Hindlimb muscle (tissue), 1 donor: ENCODE data around the gene ALDH3B1. TPM values are rescaled to one million over a fixed set of nuclear protein-coding genes. Genes with fewer than 3 reads are reported as not detected.
"Not testable (repeated sequence)": the region's sequence is repeated elsewhere in the genome, so short reads cannot be mapped to it uniquely, and the experiment has no call there.

Experiments used
- DNase-seq: peaks from one replicate; pipeline ENCODE4 v3.0.0-alpha.2; 2013
- polyA plus RNA-seq: library from polyadenylated mRNA; unstranded; fragments of 120-200 nt; gene quantifications from one replicate; pipeline ENCODE4 v1.2.1, GENCODE V29; 2013; ENCODE audit not compliant: insufficient read length

Gene ALDH3B1, protein sequence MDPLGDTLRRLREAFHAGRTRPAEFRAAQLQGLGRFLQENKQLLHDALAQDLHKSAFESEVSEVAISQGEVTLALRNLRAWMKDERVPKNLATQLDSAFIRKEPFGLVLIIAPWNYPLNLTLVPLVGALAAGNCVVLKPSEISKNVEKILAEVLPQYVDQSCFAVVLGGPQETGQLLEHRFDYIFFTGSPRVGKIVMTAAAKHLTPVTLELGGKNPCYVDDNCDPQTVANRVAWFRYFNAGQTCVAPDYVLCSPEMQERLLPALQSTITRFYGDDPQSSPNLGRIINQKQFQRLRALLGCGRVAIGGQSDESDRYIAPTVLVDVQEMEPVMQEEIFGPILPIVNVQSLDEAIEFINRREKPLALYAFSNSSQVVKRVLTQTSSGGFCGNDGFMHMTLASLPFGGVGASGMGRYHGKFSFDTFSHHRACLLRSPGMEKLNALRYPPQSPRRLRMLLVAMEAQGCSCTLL
- 17.0 TPM for polyA plus RNA-seq

DNA sequence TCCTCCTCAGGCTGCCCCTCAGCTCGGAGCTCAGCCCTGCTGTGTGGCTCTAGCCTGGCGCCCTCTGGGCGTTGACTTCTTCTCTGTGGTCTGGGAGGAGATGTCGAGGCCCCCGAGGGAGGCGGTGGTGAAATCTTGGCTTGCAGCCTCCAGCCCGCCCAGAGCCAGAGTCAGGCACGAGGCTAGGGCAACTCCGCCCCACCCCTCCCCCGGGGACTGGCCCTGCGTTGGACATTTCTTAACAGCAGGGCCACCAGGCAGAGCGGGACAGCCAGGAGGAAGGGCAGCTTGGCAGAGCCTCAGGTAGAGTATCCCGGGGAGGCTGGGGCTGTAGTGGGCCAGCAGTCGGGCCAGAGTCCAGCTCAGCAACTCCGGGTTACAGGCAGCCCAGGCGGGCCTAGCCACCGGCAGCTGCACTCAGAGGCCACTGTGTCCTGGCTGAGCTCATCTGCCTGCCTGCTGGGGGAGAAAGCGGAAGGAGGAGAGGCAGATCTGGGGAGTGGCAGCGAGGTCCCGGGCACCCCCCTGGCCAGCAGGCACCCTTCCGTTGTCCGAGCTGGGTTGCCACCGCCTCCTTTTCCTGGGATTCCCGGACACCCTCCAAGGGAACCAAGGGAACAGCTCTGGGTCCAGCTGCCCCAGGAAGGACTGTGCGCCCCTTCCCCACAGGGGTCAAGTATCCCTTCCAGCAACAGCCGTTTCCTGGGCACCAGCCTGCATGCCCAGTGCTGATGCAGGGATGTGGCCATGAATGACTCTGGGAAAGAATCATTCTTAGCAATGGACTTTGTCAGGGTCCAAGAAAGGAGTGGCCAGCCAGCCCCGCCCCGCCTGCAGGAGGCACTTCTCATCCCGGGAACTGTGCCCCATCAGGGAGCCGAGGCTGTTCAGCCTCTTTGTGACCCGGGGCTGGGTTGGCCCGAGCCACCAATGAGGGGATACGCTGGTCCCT is at the start of gene ALDH3B1:
ALDH3B1 (plus strand) TSS at position 238 of the 952 bp plus-strand sequence. CDS start 4,971 bp downstream, outside the sequence.
- DNase-seq: no peak

- not testable (repeated sequence) for DNase-seq
These were observed 46.9 kb upstream of the ALDH3B1 start for GRCh38 chr11:67963217-67963616.

GRCh38 chr11:67963879-67964278 is 46.2 kb upstream of the ALDH3B1 start:
- not testable (repeated sequence) for DNase-seq

GRCh38 chr11:67964746-67965145 is 45.4 kb upstream of the ALDH3B1 start:
- DNase-seq: not testable (repeated sequence)

DNA sequence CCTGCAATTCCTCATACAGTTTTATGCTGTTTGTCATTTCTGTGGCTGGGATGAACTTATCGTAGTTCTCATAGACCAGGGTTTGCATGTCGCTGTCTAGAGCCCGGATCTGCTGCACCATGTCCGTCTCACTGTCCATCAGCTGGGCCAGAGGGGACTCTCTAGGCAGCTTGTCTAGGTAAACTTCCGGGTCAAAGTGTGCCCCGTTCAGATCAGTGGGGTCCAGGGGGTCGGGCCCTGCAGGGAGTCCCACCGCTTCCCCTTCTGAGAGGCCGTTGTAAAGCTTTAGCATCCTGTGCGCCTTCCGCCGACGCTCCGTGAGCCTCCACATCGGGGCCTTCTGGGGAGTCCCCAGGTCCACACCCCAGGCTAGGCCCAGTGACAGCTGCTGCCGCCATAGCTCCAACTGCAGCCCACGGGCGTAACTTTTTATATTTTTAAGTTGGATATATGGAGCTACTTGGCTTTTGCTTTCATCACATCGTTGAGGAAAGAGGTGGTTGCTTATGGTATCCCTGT is 44.2 kb upstream of the ALDH3B1 start:
- not testable (repeated sequence) for DNase-seq

GRCh38 chr11:67974746-67975145 is 35.4 kb upstream of the ALDH3B1 start:
- DNase-seq: not testable (repeated sequence)

DNA sequence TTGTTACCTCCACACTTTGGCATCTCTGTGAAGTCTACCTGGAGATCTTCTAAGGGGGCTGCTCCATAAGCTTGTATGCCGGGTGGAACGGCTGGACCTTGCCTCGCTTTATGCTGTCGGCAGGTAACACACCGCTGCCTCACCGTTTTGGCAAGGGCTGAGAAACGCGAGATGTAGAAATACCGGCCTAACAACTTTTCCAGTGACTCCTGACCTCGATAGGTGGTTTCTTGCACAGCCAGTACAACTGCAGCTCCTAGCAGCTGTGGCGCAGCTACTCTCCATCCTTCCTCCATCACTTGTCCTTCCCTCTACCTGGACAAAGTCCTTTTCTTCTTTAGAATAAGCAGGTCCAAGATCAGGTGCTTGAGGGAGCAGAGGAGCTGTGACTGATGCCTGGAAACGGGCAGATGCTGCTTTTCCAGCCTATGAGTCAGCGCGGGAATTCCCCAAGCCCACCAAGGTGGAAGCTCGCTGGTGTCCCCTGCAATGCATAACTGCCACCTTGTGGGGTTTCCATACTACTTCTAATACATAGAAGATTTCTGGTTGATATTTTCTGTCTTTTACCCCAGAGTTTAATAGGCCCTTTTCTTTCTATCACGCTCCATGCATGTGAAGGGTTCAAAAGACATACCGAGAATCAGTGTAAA is 31.2 kb upstream of the ALDH3B1 start:
- DNase-seq: not testable (repeated sequence)

- DNase-seq: not testable (repeated sequence)
These were observed 28.9 kb upstream of the ALDH3B1 start for GRCh38 chr11:67981226-67981625.

GRCh38 chr11:67982255-67982857 is 27.8 kb upstream of the ALDH3B1 start:
- DNase-seq: not testable (repeated sequence)

DNA sequence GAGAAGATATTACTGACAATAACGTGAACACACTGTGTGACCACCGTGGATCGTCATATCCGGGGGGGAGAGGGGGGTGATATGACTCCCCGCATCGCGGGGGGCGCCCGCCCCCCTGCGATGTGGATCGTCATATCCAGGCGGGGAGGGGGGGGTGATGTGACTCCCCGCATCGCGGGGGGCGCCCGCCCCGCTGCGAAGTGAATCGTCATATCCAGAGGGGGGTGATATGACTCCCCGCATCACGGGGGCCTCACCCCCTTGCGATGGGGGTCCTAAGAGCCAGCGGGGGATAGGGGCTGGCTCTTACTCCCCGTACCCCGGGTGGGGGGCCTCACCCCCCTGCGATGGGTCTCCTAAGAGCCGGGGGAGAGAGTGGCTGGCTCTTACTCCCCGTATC is 26.2 kb upstream of the ALDH3B1 start:
- DNase-seq: no peak

DNA sequence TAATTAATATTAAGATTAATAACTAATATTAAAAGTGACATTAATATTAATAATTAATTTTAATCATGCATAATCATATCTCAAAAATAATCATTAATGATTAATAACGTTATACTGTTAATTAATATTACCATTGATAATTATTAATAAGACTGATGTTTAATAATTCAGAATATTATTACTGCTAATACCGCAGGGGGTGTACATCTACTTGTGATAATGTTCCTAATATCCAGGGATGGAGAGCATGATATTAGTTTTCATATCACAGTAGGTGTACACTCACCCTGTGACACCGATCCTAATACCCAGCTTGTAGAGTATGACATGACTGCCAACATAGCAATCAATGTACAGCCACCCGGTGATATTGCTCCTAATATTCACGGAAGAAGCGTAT is 24.8 kb upstream of the ALDH3B1 start:
- DNase-seq: not testable (repeated sequence)

DNA sequence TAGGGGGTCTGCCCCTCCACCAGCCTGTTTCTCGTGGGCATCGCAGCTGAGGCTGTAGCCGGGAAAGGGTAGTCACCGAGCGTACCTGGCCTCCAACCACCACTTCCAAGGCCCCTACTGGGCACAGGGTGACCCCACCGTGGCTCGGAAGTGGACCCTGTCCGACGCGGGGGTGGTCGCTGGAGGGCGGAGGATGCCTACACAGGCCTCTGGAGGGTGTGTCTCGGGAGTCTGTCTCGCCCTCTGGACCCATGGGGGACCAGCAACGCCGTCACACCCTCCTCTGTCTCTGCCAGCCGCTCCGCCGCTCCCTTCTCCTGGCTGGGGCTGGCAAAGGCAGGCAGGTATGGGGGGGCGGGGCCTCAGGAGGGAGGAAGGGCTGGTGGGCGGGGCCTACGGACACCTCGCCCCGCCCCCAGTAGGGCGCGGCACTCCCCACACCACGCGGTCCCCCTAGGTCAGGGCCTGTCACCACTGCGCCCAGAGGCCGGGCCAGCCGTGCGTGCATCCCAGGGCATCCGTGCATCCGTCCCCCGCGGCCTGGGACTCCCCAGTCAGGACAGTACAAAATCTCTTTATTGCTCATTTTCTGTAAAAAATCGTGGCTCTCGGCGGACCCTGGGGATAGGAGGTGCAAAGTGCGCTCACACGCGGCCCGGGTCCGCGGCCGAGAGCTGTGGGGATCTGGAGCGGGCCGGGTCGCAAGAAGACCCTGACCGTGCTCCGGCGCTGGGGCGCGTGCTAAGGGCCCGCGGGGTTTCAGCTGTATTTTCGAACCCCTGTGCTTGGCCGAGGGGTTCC is 19.4 kb upstream of the ALDH3B1 start:
- not testable (repeated sequence) for DNase-seq

DNA sequence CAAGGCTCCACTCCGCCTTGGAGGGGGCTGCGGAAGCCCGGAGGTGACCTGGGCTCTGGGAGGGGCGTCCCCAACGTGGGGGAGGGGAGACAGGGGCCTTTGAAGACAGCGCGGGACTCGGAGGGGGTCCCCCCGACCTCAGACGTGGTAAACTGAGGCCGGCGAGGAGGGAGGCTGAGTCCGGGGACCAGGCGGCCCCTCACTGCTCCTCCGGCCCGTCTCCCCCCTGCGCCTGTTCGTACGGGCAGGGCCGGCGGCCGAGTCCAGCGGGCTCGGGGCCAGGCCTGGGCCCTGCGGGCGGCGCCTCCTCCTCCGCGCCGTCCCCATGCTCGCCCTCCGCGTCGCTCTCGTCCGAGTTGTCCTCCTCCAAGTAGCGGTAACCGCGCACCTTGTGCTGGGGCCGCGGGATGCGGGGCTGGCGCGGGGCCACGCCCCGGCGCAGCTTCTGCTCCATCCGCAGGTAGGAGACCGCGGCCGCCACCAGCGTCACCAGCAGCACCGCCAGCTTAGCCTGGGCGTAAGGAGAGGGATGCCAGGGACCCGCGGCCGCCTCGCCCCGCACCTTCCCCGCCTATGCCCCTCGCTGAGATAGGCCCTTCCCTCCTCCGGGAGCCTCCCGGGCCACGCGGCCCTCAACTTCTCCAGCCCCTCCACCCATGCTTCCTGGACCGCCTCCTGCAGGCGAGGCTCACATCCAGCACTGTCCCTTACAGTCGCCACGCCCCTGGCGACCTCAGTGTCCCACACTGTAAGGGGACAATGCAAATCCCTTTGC is 18.6 kb upstream of the ALDH3B1 start:
- DNase-seq: not testable (repeated sequence)

GRCh38 chr11:67993821-67994220 is 16.3 kb upstream of the ALDH3B1 start:
- DNase-seq: not testable (repeated sequence)

- not testable (repeated sequence) for DNase-seq
These were observed 15.7 kb upstream of the ALDH3B1 start for GRCh38 chr11:67994387-67994786.

DNA sequence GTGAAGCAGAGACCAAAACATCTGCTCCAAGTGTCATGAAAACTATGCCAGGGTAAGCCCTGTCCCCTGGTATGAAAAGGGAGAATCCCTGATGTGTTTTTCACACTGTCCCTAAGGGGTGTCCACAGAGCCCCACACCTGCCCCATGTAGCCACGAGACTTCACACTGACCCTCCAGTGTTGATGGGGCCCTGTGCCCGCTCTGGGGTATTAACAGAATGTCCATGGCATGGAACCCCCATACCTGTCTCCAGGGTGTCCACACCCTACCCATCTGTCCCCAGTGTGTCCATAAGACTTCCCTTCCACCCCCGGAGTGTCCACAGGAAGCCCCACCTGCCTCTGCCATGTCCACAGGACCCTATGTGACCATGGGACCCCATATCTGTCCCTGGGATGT is 15.0 kb upstream of the ALDH3B1 start:
- DNase-seq: not testable (repeated sequence)

GRCh38 chr11:67995579-67995978 is 14.5 kb upstream of the ALDH3B1 start:
- DNase-seq: not testable (repeated sequence)

DNA sequence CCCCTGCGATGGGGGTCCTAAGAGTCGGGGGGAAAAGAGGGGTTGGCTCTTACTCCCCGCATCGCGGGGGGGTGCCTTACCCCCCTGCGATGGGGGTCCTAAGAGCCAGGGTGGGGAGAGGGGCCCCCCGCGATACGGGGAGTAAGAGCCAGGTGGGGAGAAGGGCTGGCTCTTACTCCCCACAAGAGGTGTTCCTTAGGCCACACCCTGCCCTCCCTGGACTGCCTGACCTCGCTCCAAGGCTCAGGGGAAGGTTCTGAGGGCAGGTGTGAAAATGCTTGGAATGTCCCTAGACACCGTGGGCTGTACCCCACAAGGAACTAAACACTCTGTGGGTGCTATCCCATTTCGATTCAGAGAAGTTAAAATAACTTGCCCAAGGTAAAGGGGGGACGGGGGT is 14.1 kb upstream of the ALDH3B1 start:
- DNase-seq: no peak

- DNase-seq: no peak
These were observed 13.3 kb upstream of the ALDH3B1 start for GRCh38 chr11:67996622-67997474.
